ENCODE results near the gene CNTN2. TPM values are rescaled to one million over a fixed set of nuclear protein-coding genes. Genes with fewer than 3 reads are reported as not detected.

CNTN2 gene
- polyA plus RNA-seq, 1 experiment: not detected

GRCh38 chr1:205044741-205045140 lies 1.7 kb downstream of the CNTN2 start:
- CTCF ChIA-PET: interaction anchor here (1.9 kb wide), 1 partner anchor 17 kb away, joined by 11 read pairs; no protein-coding TSS in a partner anchor
- POLR2A ChIA-PET: no interaction called here
- Histone ChIP-seq H3K9me3 (ENCODE audit: control insufficient read depth, insufficient read depth, low read length) (no peaks in the 10 kb centered on the region), H3K27ac (ENCODE audit: low read depth, low read length) (no peak overlapping the region), H3K4me3 (ENCODE audit: low read depth, low read length) (no peak overlapping the region), H3K27me3 (ENCODE audit: control insufficient read depth, insufficient read depth, low read length) (peaks cover 60% of the 10 kb centered on the region)
- TF ChIP-seq CTCF (IDR thresholded peaks at IDR 0.05; ENCODE audit: low read depth, low read length): no peak
- no peak for DNase-seq (ENCODE audit: low read depth, low spot score)

GRCh38 chr1:205045146-205045545 lies 2.1 kb downstream of the CNTN2 start:
- Histone ChIP-seq H3K27ac (ENCODE audit: low read depth, low read length) (no peak overlapping the region), H3K4me3 (ENCODE audit: low read depth, low read length) (no peak overlapping the region), H3K9me3 (ENCODE audit: control insufficient read depth, insufficient read depth, low read length) (no peaks in the 10 kb centered on the region), H3K27me3 (ENCODE audit: control insufficient read depth, insufficient read depth, low read length) (peaks cover 56% of the 10 kb centered on the region)
- POLR2A ChIA-PET: no interaction called here
- CTCF ChIA-PET: interaction anchor here (1.9 kb wide), 1 partner anchor 16 kb away, joined by 11 read pairs; no protein-coding TSS in a partner anchor
- no peak for DNase-seq (ENCODE audit: low read depth, low spot score)
- no peak for TF ChIP-seq CTCF (IDR thresholded peaks at IDR 0.05; ENCODE audit: low read depth, low read length)

GRCh38 chr1:205046870-205047269 lies 3.9 kb downstream of the CNTN2 start:
- CTCF ChIA-PET: no interaction called here
- peaks cover 54% of the 10 kb centered on the region for H3K27me3 ChIP-seq (ENCODE audit: control insufficient read depth, insufficient read depth, low read length)

GRCh38 chr1:205047764-205048231 lies 4.8 kb downstream of the CNTN2 start:
- H3K4me3 ChIP-seq (ENCODE audit: low read depth, low read length): no peak overlapping the region
- ChIA-PET CTCF (interaction anchor here (1.1 kb wide), 1 partner anchor 14 kb away, joined by 8 read pairs; no protein-coding TSS in a partner anchor), POLR2A (no interaction called here)
- no peaks in the 10 kb centered on the region for H3K9me3 ChIP-seq (ENCODE audit: control insufficient read depth, insufficient read depth, low read length)
- no peak overlapping the region for H3K27ac ChIP-seq (ENCODE audit: low read depth, low read length)
- DNase-seq (ENCODE audit: low read depth, low spot score): no peak
- peaks cover 52% of the 10 kb centered on the region for H3K27me3 ChIP-seq (ENCODE audit: control insufficient read depth, insufficient read depth, low read length)
- TF ChIP-seq CTCF (IDR thresholded peaks at IDR 0.05; ENCODE audit: low read depth, low read length): no peak

More at GRCh38 chr1:205046870-205047269, 3.9 kb downstream of the CNTN2 start:
- TF ChIP-seq CTCF (IDR thresholded peaks at IDR 0.05; ENCODE audit: low read depth, low read length): no peak
- Histone ChIP-seq H3K9me3 (ENCODE audit: control insufficient read depth, insufficient read depth, low read length) (no peaks in the 10 kb centered on the region), H3K4me3 (ENCODE audit: low read depth, low read length) (no peak overlapping the region), H3K27ac (ENCODE audit: low read depth, low read length) (no peak overlapping the region)
- no peak for DNase-seq (ENCODE audit: low read depth, low spot score)
- POLR2A ChIA-PET: no interaction called here

GRCh38 chr1:205048382-205048781 lies 5.4 kb downstream of the CNTN2 start:
- Histone ChIP-seq H3K27ac (ENCODE audit: low read depth, low read length) (no peak overlapping the region), H3K9me3 (ENCODE audit: control insufficient read depth, insufficient read depth, low read length) (no peaks in the 10 kb centered on the region), H3K27me3 (ENCODE audit: control insufficient read depth, insufficient read depth, low read length) (peaks cover 53% of the 10 kb centered on the region), H3K4me3 (ENCODE audit: low read depth, low read length) (no peak overlapping the region)
- POLR2A ChIA-PET: no interaction called here
- DNase-seq (ENCODE audit: low read depth, low spot score): no peak
- no peak for TF ChIP-seq CTCF (IDR thresholded peaks at IDR 0.05; ENCODE audit: low read depth, low read length)
- CTCF ChIA-PET: interaction anchor here (1.1 kb wide), 1 partner anchor 13 kb away, joined by 8 read pairs; no protein-coding TSS in a partner anchor

Measured in AG04450 (cell line).